NT2/D1 (cell line): Measurements from ENCODE around the gene FBXW7.

Experiments used
- YY1 ChIP-seq: IDR thresholded peaks from 2 replicates; pipeline ENCODE4 v1.6.1; 2011; ENCODE audit not compliant: insufficient read length, insufficient read depth
- ZNF274 ChIP-seq: IDR thresholded peaks from 2 replicates; pipeline ENCODE4 v1.6.1; 2011; ENCODE audit warnings: mild to moderate bottlenecking, low read depth, low read length

DNA sequence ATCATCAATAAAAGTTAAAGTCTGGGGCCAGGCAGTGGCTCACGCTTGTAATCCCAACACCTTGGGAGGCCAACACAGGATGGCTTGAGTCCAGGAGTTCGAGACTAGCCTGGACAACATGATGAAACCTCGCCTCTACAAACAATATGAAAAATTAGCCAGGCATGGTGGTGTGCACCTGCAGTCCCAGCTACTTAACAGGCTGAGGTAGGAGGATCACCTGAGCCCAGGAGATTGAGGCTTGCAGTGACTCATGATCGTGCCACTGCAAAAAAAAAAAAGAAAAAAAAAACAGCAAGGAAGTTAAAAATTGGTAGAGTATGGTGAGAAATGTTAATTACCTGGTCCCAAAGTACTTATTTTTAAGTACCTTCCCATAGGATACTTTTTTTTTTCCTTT lies 27.5 kb downstream of the FBXW7 start:
- TF ChIP-seq YY1: no peak
- TF ChIP-seq ZNF274: no peak
